ENCODE data around the gene ESRRA.

The ESRRA gene

GRCh38 chr11:64275031-64275800 lies 30.1 kb upstream of the ESRRA start:
- no peak for DNase-seq (ENCODE audit: low read depth)

GRCh38 chr11:64275841-64276240 lies 29.5 kb upstream of the ESRRA start:
- DNase-seq (ENCODE audit: low read depth), result no peak

- DNase-seq (ENCODE audit: low read depth), result no peak
These were observed 28.5 kb upstream of the ESRRA start for GRCh38 chr11:64276653-64277431.

- DNase-seq (ENCODE audit: low read depth), result no peak
These were observed 26.6 kb upstream of the ESRRA start for GRCh38 chr11:64278576-64279190.

GRCh38 chr11:64281957-64282770 lies 23.2 kb upstream of the ESRRA start:
- DNase-seq (ENCODE audit: low read depth), result no peak

GRCh38 chr11:64283092-64283491 lies 22.2 kb upstream of the ESRRA start:
- DNase-seq (ENCODE audit: low read depth), result no peak

- peak; percentile 89 for DNase-seq (ENCODE audit: low read depth)
These were observed 21.0 kb upstream of the ESRRA start, which contains the start of gene BAD for GRCh38 chr11:64284048-64284961. Gene BAD, minus strand, starts transcription at chr11:64284665. Its CDS starts 297 bp downstream, at chr11:64284368.

GRCh38 chr11:64284962-64285884 lies 20.1 kb upstream of the ESRRA start, which contains the start of gene GPR137:
Gene GPR137, plus strand, starts transcription at chr11:64285848. Its CDS starts 677 bp downstream, at chr11:64286525.
- peak; percentile 89 for DNase-seq (ENCODE audit: low read depth)

GRCh38 chr11:64285885-64286800 lies 19.2 kb upstream of the ESRRA start:
- no peak for DNase-seq (ENCODE audit: low read depth)

- DNase-seq (ENCODE audit: low read depth), result no peak
These were observed 18.5 kb upstream of the ESRRA start for GRCh38 chr11:64286801-64287159.

GRCh38 chr11:64287676-64288352 lies 17.5 kb upstream of the ESRRA start:
- DNase-seq (ENCODE audit: low read depth), result no peak

- DNase-seq (ENCODE audit: low read depth), result no peak
These were observed 17.0 kb upstream of the ESRRA start for GRCh38 chr11:64288353-64288750.

- DNase-seq (ENCODE audit: low read depth), result no peak
These were observed 16.2 kb upstream of the ESRRA start for GRCh38 chr11:64289002-64289564.

GRCh38 chr11:64290352-64291261 lies 14.7 kb upstream of the ESRRA start:
- no peak for DNase-seq (ENCODE audit: low read depth)

- DNase-seq (ENCODE audit: low read depth), result no peak
These were observed 14.0 kb upstream of the ESRRA start, which contains the start of gene KCNK4 for GRCh38 chr11:64291262-64291751. Gene KCNK4, plus strand, starts transcription at chr11:64291302. Its CDS starts 1,717 bp downstream, at chr11:64293019.

- no peak for DNase-seq (ENCODE audit: low read depth)
These were observed 13.4 kb upstream of the ESRRA start for GRCh38 chr11:64291752-64292459.
